ENCODE measurements around the gene HYI.

DNA sequence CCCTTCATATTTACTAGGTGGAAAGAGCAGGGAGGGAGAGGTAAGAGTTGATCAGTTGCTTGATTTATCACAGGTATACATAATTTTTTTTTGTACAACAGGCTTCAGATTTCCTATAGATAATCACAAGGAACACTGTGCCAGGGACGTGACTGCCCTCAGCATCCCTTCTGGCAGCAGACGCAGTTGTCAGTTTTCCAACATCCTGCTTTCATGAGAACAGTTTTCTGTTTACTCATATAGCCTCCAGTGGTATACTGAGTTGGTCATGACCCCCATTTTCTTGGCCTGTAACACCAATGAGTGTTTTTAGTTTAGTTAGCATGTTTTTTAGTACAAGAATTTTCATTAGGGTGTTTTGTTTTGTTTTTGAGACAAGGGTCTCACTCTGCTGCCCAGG is 39.1 kb upstream of the HYI start:
- TF ChIP-seq CTCF (IDR thresholded peaks at IDR 0.05; ENCODE audit: control extremely low read depth in 1 of 3, insufficient read depth in 1 of 3, low read depth in 1 of 3, low read length in 3 of 3) (no peak), JUN (IDR thresholded peaks at IDR 0.05; ENCODE audit: low read depth, low read length) (no peak), SIN3A (conservative IDR thresholded peaks at IDR 0.05 in 1 of 2, IDR thresholded peaks at IDR 0.05 in 1 of 2; ENCODE audit: low read depth in 1 of 2, low read length in 2 of 2) (no peak), RNF2 (IDR thresholded peaks at IDR 0.05; ENCODE audit: borderline replicate concordance, low read depth, low read length, missing control alignments, poor library complexity, severe bottlenecking) (no peak), EZH2 (IDR thresholded peaks at IDR 0.05; ENCODE audit: low read depth, low read length, severe bottlenecking) (no peak), EP300 (IDR thresholded peaks at IDR 0.05; ENCODE audit: borderline replicate concordance in 1 of 2, low read depth in 2 of 2, low read length in 2 of 2) (no peak), POLR2AphosphoS5 (IDR thresholded peaks at IDR 0.05; ENCODE audit: low read depth, low read length) (no peak), TEAD4 (IDR thresholded peaks at IDR 0.05; ENCODE audit: low read depth, low read length) (no peak), SP1 (IDR thresholded peaks at IDR 0.05; ENCODE audit: low read depth, low read length) (no peak), CHD2 (IDR thresholded peaks at IDR 0.05; ENCODE audit: low read length) (no peak), GTF2F1 (IDR thresholded peaks at IDR 0.05; ENCODE audit: borderline replicate concordance, low read depth, low read length) (no peak), RAD21 (IDR thresholded peaks at IDR 0.05 in 1 of 2, conservative IDR thresholded peaks at IDR 0.05 in 1 of 2; ENCODE audit: low read depth in 2 of 2, low read length in 2 of 2) (no peak)
